ENCODE data around the gene AMIGO1.

DNA sequence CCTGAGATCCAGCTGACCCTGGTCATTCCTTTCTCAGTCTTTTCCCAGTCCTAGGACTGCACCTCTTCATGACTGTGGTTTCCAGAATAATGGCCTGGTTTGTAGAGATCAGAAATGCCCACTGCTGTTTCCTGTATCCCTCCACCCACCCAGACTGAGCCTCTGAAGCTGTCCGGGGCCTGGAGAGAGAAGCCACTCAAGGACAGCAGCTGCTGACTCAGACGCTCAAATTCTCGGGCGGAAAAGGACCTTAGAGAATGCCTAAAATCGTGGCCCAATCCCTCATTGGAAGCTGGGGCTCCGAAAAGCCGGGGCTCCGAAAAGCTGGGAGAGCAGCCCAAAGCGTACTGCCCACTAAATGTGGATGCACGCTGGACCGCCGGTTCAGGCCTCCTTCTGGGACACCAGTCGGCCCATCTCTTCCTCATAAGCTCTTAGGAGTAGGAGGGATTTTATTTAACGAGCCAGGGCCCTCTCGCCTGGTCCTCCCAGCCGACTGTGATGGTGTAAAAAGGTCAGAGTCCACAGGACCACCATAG, 22.4 kb upstream of the AMIGO1 start:
- TF ChIP-seq, protein P1, sequence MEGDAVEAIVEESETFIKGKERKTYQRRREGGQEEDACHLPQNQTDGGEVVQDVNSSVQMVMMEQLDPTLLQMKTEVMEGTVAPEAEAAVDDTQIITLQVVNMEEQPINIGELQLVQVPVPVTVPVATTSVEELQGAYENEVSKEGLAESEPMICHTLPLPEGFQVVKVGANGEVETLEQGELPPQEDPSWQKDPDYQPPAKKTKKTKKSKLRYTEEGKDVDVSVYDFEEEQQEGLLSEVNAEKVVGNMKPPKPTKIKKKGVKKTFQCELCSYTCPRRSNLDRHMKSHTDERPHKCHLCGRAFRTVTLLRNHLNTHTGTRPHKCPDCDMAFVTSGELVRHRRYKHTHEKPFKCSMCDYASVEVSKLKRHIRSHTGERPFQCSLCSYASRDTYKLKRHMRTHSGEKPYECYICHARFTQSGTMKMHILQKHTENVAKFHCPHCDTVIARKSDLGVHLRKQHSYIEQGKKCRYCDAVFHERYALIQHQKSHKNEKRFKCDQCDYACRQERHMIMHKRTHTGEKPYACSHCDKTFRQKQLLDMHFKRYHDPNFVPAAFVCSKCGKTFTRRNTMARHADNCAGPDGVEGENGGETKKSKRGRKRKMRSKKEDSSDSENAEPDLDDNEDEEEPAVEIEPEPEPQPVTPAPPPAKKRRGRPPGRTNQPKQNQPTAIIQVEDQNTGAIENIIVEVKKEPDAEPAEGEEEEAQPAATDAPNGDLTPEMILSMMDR (conservative IDR thresholded peaks at IDR 0.05; ENCODE audit: low read depth, low read length) = no peak
- TF ChIP-seq EZH2 (IDR thresholded peaks at IDR 0.05; ENCODE audit: low read length, unreplicated experiment) (no peak), EZH2phosphoT487 (IDR thresholded peaks at IDR 0.05; ENCODE audit: borderline replicate concordance, low read length) (no peak)
